ENCODE measurements around the gene C5orf46.

C5orf46 gene

DNA sequence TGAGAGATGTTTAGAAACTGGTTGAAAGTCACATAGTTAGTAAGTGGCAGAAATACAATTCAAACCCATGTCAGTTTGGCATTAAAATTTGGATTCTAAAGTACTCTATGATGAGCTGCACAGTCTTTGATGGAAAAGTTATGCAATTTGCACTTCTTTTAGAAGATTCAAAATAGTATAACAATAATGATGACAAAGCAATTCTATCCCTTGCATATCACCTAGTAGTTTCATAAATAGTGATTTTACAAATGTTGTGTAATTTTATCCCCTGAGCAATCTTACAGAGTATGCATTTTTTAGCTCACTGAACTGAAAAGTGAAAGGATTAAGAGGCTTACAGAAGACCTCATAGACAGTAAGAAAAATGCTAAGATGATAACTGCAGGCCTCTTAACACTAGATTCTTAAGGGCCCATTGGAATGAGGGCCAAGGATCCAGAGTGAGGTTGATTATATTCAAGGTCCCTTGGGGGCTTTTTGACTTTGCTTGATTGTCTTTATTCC, 3.7 kb downstream of the C5orf46 start:
- no peak overlapping the region for H2AK5ac ChIP-seq (ENCODE audit: low read length)
- DNase-seq: no peak
- no peak overlapping the region for H3K56ac ChIP-seq (ENCODE audit: low read length)
- H3K4me3 ChIP-seq (ENCODE audit: low read length): no peak overlapping the region
- H3K4me2 ChIP-seq (ENCODE audit: low read length): no peak overlapping the region
- H2BK15ac ChIP-seq (replicated peaks; ENCODE audit: low read depth): no peak overlapping the region
- H3K4me1 ChIP-seq (ENCODE audit: control insufficient read depth, low read depth, low read length): no peaks in the 10 kb centered on the region
- H4K8ac ChIP-seq (ENCODE audit: low read depth, low read length): no peak overlapping the region
- H2BK5ac ChIP-seq (ENCODE audit: low read length): no peak overlapping the region
- no peak overlapping the region for H3K4ac ChIP-seq (ENCODE audit: low read depth, low read length)
- H3K27ac ChIP-seq (ENCODE audit: low read depth, low read length): no peak overlapping the region
- H3K27me3 ChIP-seq (ENCODE audit: insufficient read depth, low read length, poor library complexity): no peaks in the 10 kb centered on the region
- no peak overlapping the region for H2BK120ac ChIP-seq (ENCODE audit: low read depth, low read length)
- no peaks in the 10 kb centered on the region for H3K79me2 ChIP-seq (ENCODE audit: control insufficient read depth, insufficient read depth, low read length)
- no peaks in the 10 kb centered on the region for H3K79me1 ChIP-seq (ENCODE audit: low read length)
- no peak overlapping the region for H3K18ac ChIP-seq (ENCODE audit: low read length)
- no peak overlapping the region for H4K5ac ChIP-seq (ENCODE audit: low read length)
- no peak overlapping the region for H3K9ac ChIP-seq (ENCODE audit: low read length)
- no peak overlapping the region for H3K23ac ChIP-seq (ENCODE audit: low read length)
- no peaks in the 10 kb centered on the region for H3K36me3 ChIP-seq (ENCODE audit: control insufficient read depth, insufficient read depth, low read length)

DNA sequence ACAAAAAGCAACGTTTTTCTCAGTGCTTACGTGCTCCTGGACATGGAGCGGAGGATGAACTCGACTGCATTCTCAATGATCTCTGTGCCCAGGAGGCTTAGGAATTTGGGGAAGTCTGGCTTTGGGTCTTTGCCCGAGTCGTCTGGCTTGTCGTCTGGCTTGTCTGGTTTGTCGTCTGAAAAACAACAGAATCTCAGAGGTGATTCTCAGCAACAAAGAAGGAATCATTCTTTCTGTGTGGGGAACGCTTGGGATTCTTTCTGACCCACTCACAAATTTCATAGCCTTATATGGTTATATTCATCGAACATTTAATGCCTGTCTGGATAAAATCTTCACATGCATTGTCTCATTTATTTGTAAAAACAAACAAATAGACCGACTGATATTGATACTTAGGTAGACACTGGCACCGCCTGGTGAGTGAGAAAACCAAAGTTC, 4.7 kb downstream of the C5orf46 start:
- Histone ChIP-seq H3K4me1 (ENCODE audit: control insufficient read depth, low read depth, low read length) (no peaks in the 10 kb centered on the region), H3K9ac (ENCODE audit: low read length) (no peak overlapping the region), H4K8ac (ENCODE audit: low read depth, low read length) (no peak overlapping the region), H2BK5ac (ENCODE audit: low read length) (no peak overlapping the region), H3K27me3 (ENCODE audit: insufficient read depth, low read length, poor library complexity) (no peaks in the 10 kb centered on the region), H3K4me2 (ENCODE audit: low read length) (no peak overlapping the region), H3K23ac (ENCODE audit: low read length) (no peak overlapping the region), H2AK5ac (ENCODE audit: low read length) (no peak overlapping the region), H3K56ac (ENCODE audit: low read length) (no peak overlapping the region), H3K36me3 (ENCODE audit: control insufficient read depth, insufficient read depth, low read length) (no peaks in the 10 kb centered on the region), H3K4me3 (ENCODE audit: low read length) (no peak overlapping the region), H3K4ac (ENCODE audit: low read depth, low read length) (no peak overlapping the region), H2BK120ac (ENCODE audit: low read depth, low read length) (no peak overlapping the region), H3K79me2 (ENCODE audit: control insufficient read depth, insufficient read depth, low read length) (no peaks in the 10 kb centered on the region), H3K79me1 (ENCODE audit: low read length) (no peaks in the 10 kb centered on the region), H3K27ac (ENCODE audit: low read depth, low read length) (no peak overlapping the region), H3K18ac (ENCODE audit: low read length) (peak overlapping the region; percentile 13), H4K5ac (ENCODE audit: low read length) (no peak overlapping the region), H2BK15ac (replicated peaks; ENCODE audit: low read depth) (no peak overlapping the region)
- DNase-seq: peak; percentile 30
- no CpG with 5 or more reads among the region's 12 CpGs for WGBS (ENCODE audit: extremely low coverage, insufficient coverage, low lambda C conversion rate)

DNA sequence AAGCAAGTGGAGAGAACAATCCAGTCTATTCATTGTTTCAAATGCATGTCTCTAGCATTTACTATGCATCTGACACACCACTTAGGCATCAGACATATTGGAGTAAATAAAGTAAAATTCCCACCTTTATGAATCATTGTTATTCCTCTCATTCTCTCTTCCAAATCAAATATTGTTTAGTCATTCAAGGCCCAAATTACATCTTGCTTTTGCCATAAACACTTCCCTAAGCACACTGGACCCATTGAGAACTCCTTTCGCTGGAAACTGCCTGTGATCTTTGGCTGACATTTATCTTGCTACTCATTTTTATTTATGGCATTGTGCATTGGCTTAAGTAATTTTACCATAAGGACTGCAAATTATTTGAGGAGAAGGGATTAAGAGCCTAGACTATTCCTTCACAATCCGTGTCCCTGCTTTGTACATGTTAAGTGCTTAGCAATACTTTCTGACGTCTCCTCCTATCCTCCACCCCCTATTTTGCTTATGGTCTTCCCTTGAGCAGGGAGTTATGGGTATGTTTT, 7.4 kb downstream of the C5orf46 start:
- Histone ChIP-seq H4K5ac (ENCODE audit: low read length) (no peak overlapping the region), H3K9ac (ENCODE audit: low read length) (no peak overlapping the region), H3K56ac (ENCODE audit: low read length) (no peak overlapping the region), H2BK120ac (ENCODE audit: low read depth, low read length) (no peak overlapping the region), H3K4me1 (ENCODE audit: control insufficient read depth, low read depth, low read length) (no peaks in the 10 kb centered on the region), H3K79me2 (ENCODE audit: control insufficient read depth, insufficient read depth, low read length) (no peaks in the 10 kb centered on the region), H3K23ac (ENCODE audit: low read length) (no peak overlapping the region), H3K18ac (ENCODE audit: low read length) (no peak overlapping the region), H3K27me3 (ENCODE audit: insufficient read depth, low read length, poor library complexity) (no peaks in the 10 kb centered on the region), H3K4me2 (ENCODE audit: low read length) (no peak overlapping the region), H3K4me3 (ENCODE audit: low read length) (no peak overlapping the region), H3K79me1 (ENCODE audit: low read length) (no peaks in the 10 kb centered on the region), H3K4ac (ENCODE audit: low read depth, low read length) (no peak overlapping the region), H4K8ac (ENCODE audit: low read depth, low read length) (no peak overlapping the region), H2BK5ac (ENCODE audit: low read length) (no peak overlapping the region), H2BK15ac (replicated peaks; ENCODE audit: low read depth) (no peak overlapping the region), H3K36me3 (ENCODE audit: control insufficient read depth, insufficient read depth, low read length) (no peaks in the 10 kb centered on the region), H3K27ac (ENCODE audit: low read depth, low read length) (no peak overlapping the region), H2AK5ac (ENCODE audit: low read length) (no peak overlapping the region)
- no CpG with 5 or more reads among the region's 3 CpGs for WGBS (ENCODE audit: extremely low coverage, insufficient coverage, low lambda C conversion rate)
- no peak for DNase-seq

DNA sequence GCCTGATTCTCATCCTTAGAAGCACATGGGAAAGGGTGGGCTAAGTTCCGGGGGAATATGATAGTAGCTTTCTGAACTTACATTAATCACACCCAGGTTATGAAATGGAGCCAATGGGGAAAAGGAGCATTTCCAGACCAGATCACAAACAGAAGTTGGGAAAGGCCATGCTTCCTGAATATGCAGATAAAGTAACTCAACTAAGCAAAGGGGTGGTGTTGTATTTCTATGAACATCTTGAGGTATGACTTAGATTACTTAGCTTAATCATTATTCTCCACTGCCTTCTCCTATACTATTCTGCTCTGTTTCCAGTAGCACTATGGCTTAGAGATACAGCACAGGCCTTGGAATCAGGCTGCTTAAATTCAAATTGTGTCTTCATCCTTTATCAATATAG, 10.5 kb downstream of the C5orf46 start:
- H2BK5ac ChIP-seq (ENCODE audit: low read length): no peak overlapping the region
- no peaks in the 10 kb centered on the region for H3K36me3 ChIP-seq (ENCODE audit: control insufficient read depth, insufficient read depth, low read length)
- no peaks in the 10 kb centered on the region for H3K79me1 ChIP-seq (ENCODE audit: low read length)
- no peak overlapping the region for H3K4me2 ChIP-seq (ENCODE audit: low read length)
- no peak overlapping the region for H4K8ac ChIP-seq (ENCODE audit: low read depth, low read length)
- no peak overlapping the region for H3K56ac ChIP-seq (ENCODE audit: low read length)
- H3K79me2 ChIP-seq (ENCODE audit: control insufficient read depth, insufficient read depth, low read length): no peaks in the 10 kb centered on the region
- H2BK120ac ChIP-seq (ENCODE audit: low read depth, low read length): no peak overlapping the region
- no peak overlapping the region for H2BK15ac ChIP-seq (replicated peaks; ENCODE audit: low read depth)
- H3K4me1 ChIP-seq (ENCODE audit: control insufficient read depth, low read depth, low read length): no peaks in the 10 kb centered on the region
- H3K18ac ChIP-seq (ENCODE audit: low read length): no peak overlapping the region
- no peak overlapping the region for H4K5ac ChIP-seq (ENCODE audit: low read length)
- H3K4ac ChIP-seq (ENCODE audit: low read depth, low read length): no peak overlapping the region
- DNase-seq: no peak
- H3K23ac ChIP-seq (ENCODE audit: low read length): no peak overlapping the region
- no peaks in the 10 kb centered on the region for H3K27me3 ChIP-seq (ENCODE audit: insufficient read depth, low read length, poor library complexity)
- H3K4me3 ChIP-seq (ENCODE audit: low read length): no peak overlapping the region
- H3K27ac ChIP-seq (ENCODE audit: low read depth, low read length): no peak overlapping the region
- H2AK5ac ChIP-seq (ENCODE audit: low read length): no peak overlapping the region
- WGBS (ENCODE audit: extremely low coverage, insufficient coverage, low lambda C conversion rate): no CpG with 5 or more reads among the region's 1 CpG
- no peak overlapping the region for H3K9ac ChIP-seq (ENCODE audit: low read length)

DNA sequence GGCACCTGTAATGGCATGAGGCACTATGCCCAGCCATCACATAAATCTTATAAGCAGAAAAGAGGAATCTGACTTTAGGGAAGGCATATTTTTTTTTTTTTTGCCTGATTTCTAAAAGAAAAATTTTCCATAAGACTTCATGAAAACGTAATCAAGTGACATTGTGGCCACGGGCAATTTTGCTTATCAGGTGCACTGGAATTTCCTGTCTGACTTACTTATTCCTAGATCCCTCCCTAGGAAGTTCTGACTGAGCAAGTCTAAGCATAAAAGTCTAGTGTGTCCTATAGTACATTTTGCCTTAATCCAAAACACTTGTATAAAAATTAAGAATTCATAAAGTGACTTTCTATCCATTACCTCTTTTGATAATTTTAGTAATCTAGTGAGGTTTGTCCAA, 12.5 kb downstream of the C5orf46 start:
- H3K56ac ChIP-seq (ENCODE audit: low read length): no peak overlapping the region
- no peaks in the 10 kb centered on the region for H3K79me2 ChIP-seq (ENCODE audit: control insufficient read depth, insufficient read depth, low read length)
- no peak overlapping the region for H3K4me2 ChIP-seq (ENCODE audit: low read length)
- H3K23ac ChIP-seq (ENCODE audit: low read length): no peak overlapping the region
- no peak overlapping the region for H2BK5ac ChIP-seq (ENCODE audit: low read length)
- no peaks in the 10 kb centered on the region for H3K36me3 ChIP-seq (ENCODE audit: control insufficient read depth, insufficient read depth, low read length)
- no peak overlapping the region for H3K18ac ChIP-seq (ENCODE audit: low read length)
- no peak overlapping the region for H3K4ac ChIP-seq (ENCODE audit: low read depth, low read length)
- H4K5ac ChIP-seq (ENCODE audit: low read length): no peak overlapping the region
- H4K8ac ChIP-seq (ENCODE audit: low read depth, low read length): no peak overlapping the region
- no peaks in the 10 kb centered on the region for H3K4me1 ChIP-seq (ENCODE audit: control insufficient read depth, low read depth, low read length)
- no peaks in the 10 kb centered on the region for H3K27me3 ChIP-seq (ENCODE audit: insufficient read depth, low read length, poor library complexity)
- H3K9ac ChIP-seq (ENCODE audit: low read length): no peak overlapping the region
- no peak overlapping the region for H3K4me3 ChIP-seq (ENCODE audit: low read length)
- DNase-seq: no peak
- no CpG with 5 or more reads among the region's 2 CpGs for WGBS (ENCODE audit: extremely low coverage, insufficient coverage, low lambda C conversion rate)
- H2BK15ac ChIP-seq (replicated peaks; ENCODE audit: low read depth): no peak overlapping the region
- H3K79me1 ChIP-seq (ENCODE audit: low read length): no peaks in the 10 kb centered on the region
- H3K27ac ChIP-seq (ENCODE audit: low read depth, low read length): no peak overlapping the region
- H2AK5ac ChIP-seq (ENCODE audit: low read length): no peak overlapping the region
- no peak overlapping the region for H2BK120ac ChIP-seq (ENCODE audit: low read depth, low read length)

DNA sequence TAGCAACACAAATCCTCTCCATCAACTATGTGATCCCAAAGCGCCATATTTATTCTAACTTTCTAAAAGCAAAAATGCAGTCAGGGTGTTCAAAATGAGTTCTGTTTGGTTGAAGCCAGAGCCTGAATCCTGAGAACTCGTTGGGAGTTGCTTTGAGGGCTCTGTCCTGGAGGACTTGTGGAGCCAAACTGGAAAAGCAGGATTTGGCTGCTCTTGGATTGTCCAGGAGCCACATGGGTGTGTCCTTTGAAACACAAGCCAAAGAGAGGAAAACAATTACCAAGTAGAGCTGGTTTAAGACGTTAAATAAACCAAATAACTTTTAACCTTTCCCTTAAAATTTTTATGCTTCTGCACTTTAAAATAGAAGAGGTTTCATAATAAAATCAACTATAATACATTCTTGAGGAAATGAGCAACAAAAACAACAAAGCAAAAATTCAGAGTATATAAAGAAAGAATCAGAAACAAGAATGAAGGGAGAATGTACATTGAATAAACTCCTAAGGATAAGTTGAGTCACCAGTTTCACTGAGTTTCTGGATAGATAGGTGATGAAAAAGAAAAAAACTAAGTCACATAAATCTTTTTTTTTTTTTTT, 13.5 kb downstream of the C5orf46 start:
- H3K79me1 ChIP-seq (ENCODE audit: low read length): no peaks in the 10 kb centered on the region
- H3K79me2 ChIP-seq (ENCODE audit: control insufficient read depth, insufficient read depth, low read length): no peaks in the 10 kb centered on the region
- no peak overlapping the region for H3K4ac ChIP-seq (ENCODE audit: low read depth, low read length)
- H2BK5ac ChIP-seq (ENCODE audit: low read length): no peak overlapping the region
- no peak overlapping the region for H3K4me3 ChIP-seq (ENCODE audit: low read length)
- H3K27ac ChIP-seq (ENCODE audit: low read depth, low read length): no peak overlapping the region
- H2BK120ac ChIP-seq (ENCODE audit: low read depth, low read length): no peak overlapping the region
- DNase-seq: peak; percentile 77
- no peak overlapping the region for H3K18ac ChIP-seq (ENCODE audit: low read length)
- H4K8ac ChIP-seq (ENCODE audit: low read depth, low read length): peak overlapping the region; percentile 65
- no peak overlapping the region for H3K56ac ChIP-seq (ENCODE audit: low read length)
- H4K5ac ChIP-seq (ENCODE audit: low read length): no peak overlapping the region
- H3K23ac ChIP-seq (ENCODE audit: low read length): no peak overlapping the region
- H3K9ac ChIP-seq (ENCODE audit: low read length): no peak overlapping the region
- no peak overlapping the region for H3K4me2 ChIP-seq (ENCODE audit: low read length)
- H3K4me1 ChIP-seq (ENCODE audit: control insufficient read depth, low read depth, low read length): no peaks in the 10 kb centered on the region
- H3K27me3 ChIP-seq (ENCODE audit: insufficient read depth, low read length, poor library complexity): no peaks in the 10 kb centered on the region
- H2AK5ac ChIP-seq (ENCODE audit: low read length): no peak overlapping the region
- no peak overlapping the region for H2BK15ac ChIP-seq (replicated peaks; ENCODE audit: low read depth)
- no CpG with 5 or more reads among the region's 3 CpGs for WGBS (ENCODE audit: extremely low coverage, insufficient coverage, low lambda C conversion rate)
- no peaks in the 10 kb centered on the region for H3K36me3 ChIP-seq (ENCODE audit: control insufficient read depth, insufficient read depth, low read length)
